Spleen (tissue), 11 donors: ENCODE measurements around the gene CRACR2A. TPM values are rescaled to one million over a fixed set of nuclear protein-coding genes. Genes with fewer than 3 reads are reported as not detected.

ENCODE experiments used
- DNase-seq: peaks from one replicate; pipeline ENCODE4 v3.0.0-alpha.2; 2020
- H3K27ac ChIP-seq, 8 donors: fragments of 200-600 bp; sonication (generic) in 7 of 8; 1 replicate in 4 of 8; 2 replicates in 4 of 8; pipeline versions ENCODE4 v1.5.0 to v1.8.0; 2016 to 2021; ENCODE audit warnings: inconsistent platforms in 4 of 8, mild to moderate bottlenecking in 4 of 8, moderate library complexity in 1 of 8
- H3K27me3 ChIP-seq, 7 donors: fragments of 200-600 bp; sonication (generic) in 6 of 7; replicated peaks in 1 of 7; 1 replicate in 4 of 7; 2 replicates in 3 of 7; pipeline versions ENCODE4 v1.5.0 to v1.8.0; 2016 to 2021; ENCODE audit warnings: inconsistent platforms in 3 of 7, mild to moderate bottlenecking in 1 of 7
- H3K36me3 ChIP-seq, 6 donors: fragments of 200-600 bp; sonication (generic) in 5 of 6; 1 replicate in 4 of 6; 2 replicates in 2 of 6; pipeline versions ENCODE4 v1.5.0 to v1.8.0; 2016 to 2021; ENCODE audit warnings: inconsistent platforms in 2 of 6
- H3K4me1 ChIP-seq, 6 donors: fragments of 200-600 bp; sonication (generic) in 5 of 6; 1 replicate in 3 of 6; 2 replicates in 3 of 6; pipeline versions ENCODE4 v1.5.0 to v1.8.0; 2016 to 2021; ENCODE audit warnings: inconsistent platforms in 3 of 6
- H3K4me3 ChIP-seq, 8 donors: fragments of 200-600 bp; sonication (generic) in 7 of 8; 1 replicate in 4 of 8; 2 replicates in 4 of 8; pipeline versions ENCODE4 v1.5.0 to v1.8.0; 2016 to 2021; ENCODE audit warnings: inconsistent platforms in 4 of 8, mild to moderate bottlenecking in 4 of 8, moderate library complexity in 2 of 8
- H3K9me3 ChIP-seq, 8 donors: fragments of 200-600 bp; sonication (generic) in 7 of 8; 1 replicate in 4 of 8; 2 replicates in 4 of 8; pipeline versions ENCODE4 v1.5.0 to v1.8.0; 2016 to 2021; ENCODE audit warnings: inconsistent platforms in 4 of 8
- CTCF ChIP-seq, 11 experiments: fragments of 200-600 bp in 7 of 11; fragments of 450-650 bp in 4 of 11; sonication (generic) in 4 of 11; IDR thresholded peaks in 8 of 11; conservative IDR thresholded peaks in 3 of 11; 1 replicate in 7 of 11; 2 replicates in 4 of 11; pipeline versions ENCODE4 v1.4.0 to v1.8.0; 2016 to 2021; ENCODE audit warnings: antibody characterized with exemption in 11 of 11, inconsistent platforms in 4 of 11, mild to moderate bottlenecking in 1 of 11
- POLR2A ChIP-seq, 3 donors: fragments of 450-650 bp; IDR thresholded peaks; one replicate each; pipeline ENCODE4 v1.5.1; 2017; ENCODE audit warnings: antibody characterized with exemption in 3 of 3, mild to moderate bottlenecking in 1 of 3
- POLR2AphosphoS5 ChIP-seq, 3 donors: sonication (generic); formaldehyde crosslinking; IDR thresholded peaks; one replicate each; pipeline ENCODE4 v1.5.1; 2017; ENCODE audit warnings: antibody characterized with exemption in 3 of 3
- WGBS, 5 donors: extraction: QIAGEN DNeasy Blood & Tissue Kit in 3 of 5; methylation state at CpG; one replicate each; pipeline versions ENCODE4 v1.1.5 to v1.1.7; 2013 to 2018; 5-methylcytosine and 5-hydroxymethylcytosine counted together
- intact Hi-C: fragments of 100-400 bp; cut with DNase I; formaldehyde crosslinking; loops from one replicate; pipeline ENCODE4 v1.15.0; 2023; ENCODE audit warnings: low total_unique reads
- polyA plus RNA-seq, 3 donors: library from polyadenylated mRNA; stranded (reverse); fragments of 200-250 nt; gene quantifications; one replicate each; pipeline ENCODE4 v1.2.1, GENCODE V29; 2013
- total RNA-seq, 7 donors: library from RNA; depleted of rRNA in 3 of 7; stranded (reverse); fragments of >200 nt in 3 of 7; fragmentation: NEBNext Ultra II Directional in 4 of 7; extraction: Animal tissue kit (Norgen Biotek cat#: 25700) in 4 of 7; gene quantifications; one replicate each; pipeline versions ENCODE4 v1.1.0 to v1.2.1, GENCODE V29; 2016 to 2021
- donor health status: healthy with polysubstance abuse.
- donor health status: DM: no; HTN: no; CAD: no; lungs with moderate emphysema.
- donor health status: DM: no; HTN: no; CAD: no.
- donor health status: Bipolar disorder and iron deficiency.
- donor health status: healthy.
- donor health status: DM: no; HTN: no; CAD: no.
- donor health status: DM: yes; HTN: yes; CAD: no.

Gene CRACR2A
- total and polyA plus RNA-seq, 10 donors: 3.3 to 27.6 (median 21.1) TPM

- Histone ChIP-seq H3K27ac (no peak overlapping the region), H3K4me1 (no peaks in the 10 kb centered on the region), H3K27me3 (peaks cover 0 to 17% (median 0%) of the 10 kb centered on the region in 7 donors), H3K4me3 (no peak overlapping the region), H3K36me3 (no peaks in the 10 kb centered on the region), H3K9me3 (no peaks in the 10 kb centered on the region)
- WGBS, 5 donors: 69 to 95% (median 87%) methylated on average over 3 of the region's 3 CpGs
- DNase-seq: no peak
- intact Hi-C loops: no loop called here
- TF ChIP-seq POLR2A (IDR thresholded peaks at IDR 0.05) (no peak), CTCF (IDR thresholded peaks at IDR 0.05 in 8 of 11, conservative IDR thresholded peaks at IDR 0.05 in 3 of 11) (no peak), POLR2AphosphoS5 (IDR thresholded peaks at IDR 0.05) (no peak)
Measured at GRCh38 chr12:3589745-3590144, 163.2 kb downstream of the CRACR2A start.

- Histone ChIP-seq H3K27ac (no peak overlapping the region), H3K27me3 (peaks cover 0 to 17% (median 0%) of the 10 kb centered on the region in 7 donors), H3K9me3 (peaks cover 0 to 11% (median 3%) of the 10 kb centered on the region in 8 donors), H3K4me1 (no peaks in the 10 kb centered on the region), H3K36me3 (no peaks in the 10 kb centered on the region), H3K4me3 (no peak overlapping the region)
- TF ChIP-seq POLR2A (IDR thresholded peaks at IDR 0.05) (no peak), CTCF (IDR thresholded peaks at IDR 0.05 in 8 of 11, conservative IDR thresholded peaks at IDR 0.05 in 3 of 11) (no peak), POLR2AphosphoS5 (IDR thresholded peaks at IDR 0.05) (no peak)
- no peak for DNase-seq
- intact Hi-C loops: no loop called here
- WGBS, 5 donors: 70 to 84% (median 77%) methylated on average over 7 to 9 of the region's 9 CpGs
Measured at GRCh38 chr12:3587402-3588013, 165.4 kb downstream of the CRACR2A start.

GRCh38 chr12:3583656-3584334 is 169.1 kb downstream of the CRACR2A start:
- no peaks in the 10 kb centered on the region for H3K36me3 ChIP-seq
- peaks cover 0 to 16% (median 0%) of the 10 kb centered on the region in 7 donors for H3K27me3 ChIP-seq
- no peak overlapping the region for H3K27ac ChIP-seq
- DNase-seq: no peak
- WGBS, 5 donors: 85 to 96% (median 91%) methylated on average over 8 of the region's 8 CpGs
- TF ChIP-seq POLR2AphosphoS5 (IDR thresholded peaks at IDR 0.05) (no peak), POLR2A (IDR thresholded peaks at IDR 0.05) (no peak), CTCF (IDR thresholded peaks at IDR 0.05 in 8 of 11, conservative IDR thresholded peaks at IDR 0.05 in 3 of 11) (no peak)
- peaks cover 0 to 11% (median 3%) of the 10 kb centered on the region in 8 donors for H3K9me3 ChIP-seq
- intact Hi-C loops: no loop called here
- no peak overlapping the region for H3K4me3 ChIP-seq
- no peaks in the 10 kb centered on the region for H3K4me1 ChIP-seq

- intact Hi-C loops: no loop called here
- TF ChIP-seq POLR2A (IDR thresholded peaks at IDR 0.05) (no peak), POLR2AphosphoS5 (IDR thresholded peaks at IDR 0.05) (no peak), CTCF (IDR thresholded peaks at IDR 0.05 in 8 of 11, conservative IDR thresholded peaks at IDR 0.05 in 3 of 11) (no peak)
- H3K27ac ChIP-seq: no peak overlapping the region
- 82 to 93% (median 90%) methylated on average over 13 of the region's 13 CpGs for WGBS, 5 donors
- DNase-seq: no peak
- peaks cover 0 to 11% (median 3%) of the 10 kb centered on the region in 8 donors for H3K9me3 ChIP-seq
- peaks cover 0 to 20% (median 0%) of the 10 kb centered on the region in 7 donors for H3K27me3 ChIP-seq
- no peak overlapping the region for H3K4me3 ChIP-seq
- H3K36me3 ChIP-seq: no peaks in the 10 kb centered on the region
- H3K4me1 ChIP-seq: no peaks in the 10 kb centered on the region
Measured at GRCh38 chr12:3580094-3580749, 172.7 kb downstream of the CRACR2A start.
